CD4-positive, alpha-beta memory T cell (primary cell): ENCODE data around the gene SRA1. TPM values are rescaled to one million over a fixed set of nuclear protein-coding genes. Genes with fewer than 3 reads are reported as not detected.
"Not testable (repeated sequence)": the region's sequence is repeated elsewhere in the genome, so short reads cannot be mapped to it uniquely, and the experiment has no call there.

Experiments used
- CTCF ChIA-PET: fragments of 350-600 bp; sonication (Branson Sonifier 250); formaldehyde crosslinking; loops from one replicate; lab custom pipeline; 2021; ENCODE audit warnings: inconsistent platforms; ENCODE audit not compliant: partially characterized antibody; lab: Charles Lee
- POLR2A ChIA-PET: fragments of 350-600 bp; sonication (Branson Sonifier 250); formaldehyde crosslinking; loops from one replicate; lab custom pipeline; 2021; ENCODE audit not compliant: partially characterized antibody; lab: Charles Lee
- DNase-seq, 5 donors: peaks; one replicate each; pipeline versions ENCODE4 v3.0.0 to v3.0.0-alpha.2; 2020 to 2022; ENCODE audit warnings: mixed read lengths in 1 of 5
- H3K27ac ChIP-seq: one replicate; pipeline ENCODE4 v1.7.0; 2013; ENCODE audit warnings: low read depth, low read length
- H3K27me3 ChIP-seq: 2 replicates; pipeline ENCODE4 v1.7.0; 2013; ENCODE audit warnings: mild to moderate bottlenecking, low read length, moderate library complexity; ENCODE audit not compliant: insufficient read depth
- H3K36me3 ChIP-seq: 2 replicates; pipeline ENCODE4 v1.7.0; 2013; ENCODE audit warnings: mild to moderate bottlenecking, low read length, moderate library complexity; ENCODE audit not compliant: insufficient read depth
- H3K4me1 ChIP-seq: 2 replicates; pipeline ENCODE4 v1.7.0; 2013; ENCODE audit warnings: mild to moderate bottlenecking, low read length, moderate library complexity; ENCODE audit not compliant: insufficient read depth
- H3K4me3 ChIP-seq, 2 donors: one replicate each; pipeline ENCODE4 v1.7.0; 2013; ENCODE audit warnings: low read length in 2 of 2, mild to moderate bottlenecking in 1 of 2
- H3K9me3 ChIP-seq, 2 donors: one replicate each; pipeline ENCODE4 v1.7.0; 2013; ENCODE audit warnings: low read length in 2 of 2, control low read depth in 1 of 2; ENCODE audit not compliant: control insufficient read depth in 1 of 2
- H3K27ac Mint-ChIP-seq, 7 donors: one replicate each; pipeline ENCODE4 v1.8.0; 2020 to 2021; ENCODE audit warnings: mixed read lengths in 7 of 7, mild to moderate bottlenecking in 6 of 7, inconsistent platforms in 3 of 7, moderate library complexity in 3 of 7
- H3K27me3 Mint-ChIP-seq, 2 donors: one replicate each; pipeline ENCODE4 v1.8.0; 2020 to 2021; ENCODE audit warnings: mixed read lengths in 2 of 2
- H3K36me3 Mint-ChIP-seq, 2 donors: one replicate each; pipeline ENCODE4 v1.8.0; 2020 to 2021; ENCODE audit warnings: mixed read lengths in 2 of 2, inconsistent platforms in 1 of 2, mild to moderate bottlenecking in 1 of 2
- H3K4me1 Mint-ChIP-seq, 4 donors: one replicate each; pipeline ENCODE4 v1.8.0; 2020 to 2021; ENCODE audit warnings: mixed read lengths in 4 of 4, mild to moderate bottlenecking in 1 of 4
- H3K4me3 Mint-ChIP-seq, 8 donors: one replicate each; pipeline ENCODE4 v1.8.0; 2020 to 2021; ENCODE audit warnings: mixed read lengths in 8 of 8, mild to moderate bottlenecking in 7 of 8, moderate library complexity in 6 of 8, inconsistent platforms in 3 of 8
- H3K9me3 Mint-ChIP-seq, 8 donors: one replicate each; pipeline ENCODE4 v1.8.0; 2020 to 2021; ENCODE audit warnings: mixed read lengths in 8 of 8, mild to moderate bottlenecking in 5 of 8, inconsistent platforms in 3 of 8, moderate library complexity in 1 of 8
- intact Hi-C: fragments of 100-400 bp; cut with micrococcal nuclease; formaldehyde crosslinking; loops from one replicate; pipeline ENCODE4 v1.15.1; 2023
- polyA plus RNA-seq, 2 donors: library from polyadenylated mRNA; unstranded; fragments of 300-500 nt; fragmentation: Illumina TruSeq; gene quantifications; one replicate each; pipeline ENCODE4 v1.2.3, GENCODE V29; 2021
- total RNA-seq, 2 experiments: library from RNA; stranded (reverse); gene quantifications; one replicate each; pipeline ENCODE4 v1.2.3, GENCODE V29; 2021

Gene SRA1
- total and polyA plus RNA-seq, 4 experiments from 2014 or later: 24.5 to 46.8 (median 31.0) TPM

DNA sequence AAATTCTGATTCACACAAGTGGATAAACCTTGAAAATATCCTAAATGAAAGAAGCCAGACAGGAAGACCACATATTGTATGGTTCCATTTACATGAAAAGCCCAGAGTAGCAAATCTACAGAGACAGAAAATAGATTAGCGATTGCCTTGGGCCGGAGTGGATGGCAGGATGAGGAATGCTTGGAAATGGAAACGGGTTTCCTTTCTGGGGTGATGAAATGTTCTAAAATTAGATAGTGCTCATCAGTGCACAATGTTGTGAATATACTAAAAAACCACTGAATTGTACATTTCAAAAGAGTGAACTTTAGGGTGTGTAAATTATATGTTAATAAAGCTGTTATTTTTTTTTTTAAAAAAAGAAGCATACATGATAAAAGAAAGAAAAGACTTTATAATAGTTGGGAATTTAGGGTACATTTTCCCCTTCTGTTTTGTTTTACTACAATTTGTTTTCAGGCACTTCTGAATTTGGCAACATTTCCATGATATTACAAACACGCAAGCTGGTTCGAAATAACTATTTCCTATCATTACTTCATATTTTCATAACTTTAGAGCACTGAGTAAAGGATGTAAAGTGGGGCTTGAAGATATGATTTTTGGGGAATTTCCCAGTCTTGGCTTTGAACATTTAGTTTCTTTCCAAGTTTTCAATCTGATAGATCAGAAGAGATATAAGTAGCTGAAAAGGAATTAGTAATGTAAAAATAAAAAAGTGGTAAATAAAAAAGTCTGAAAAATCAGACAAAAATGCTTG, 31.2 kb upstream of the SRA1 start:
- H3K27ac ChIP-seq: no peak overlapping the region
- CTCF ChIA-PET: interaction anchor here (1.1 to 1.8 kb wide), 2 partner anchors 9 to 42 kb away, joined by 3 to 4 read pairs; no protein-coding TSS in a partner anchor

DNA sequence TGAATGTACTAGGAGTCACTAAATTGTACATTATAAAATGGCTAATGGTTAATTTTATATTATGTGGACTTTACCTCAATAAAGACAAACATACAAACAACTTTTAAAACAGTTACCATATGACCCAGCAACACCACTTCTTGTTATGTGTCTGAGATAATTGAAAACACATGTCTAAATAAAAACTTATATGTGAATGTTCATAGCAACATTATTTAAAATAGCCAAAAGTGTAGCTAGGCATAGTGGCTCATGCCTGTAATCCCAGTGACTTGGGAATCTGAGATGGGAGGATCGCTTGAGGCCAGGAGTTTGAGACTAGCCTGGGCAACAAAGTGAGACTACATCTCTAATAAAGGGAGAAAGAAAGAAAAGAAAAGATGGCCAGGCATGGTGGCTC, 30.2 kb upstream of the SRA1 start:
- ChIA-PET CTCF (interaction anchor here (1.1 kb wide), 1 partner anchor 41 kb away, joined by 3 read pairs; no protein-coding TSS in a partner anchor), POLR2A (no interaction called here)

More for the DNA sequence above, 31.2 kb upstream of the SRA1 start:
- Histone ChIP-seq H3K4me1 (no peaks in the 10 kb centered on the region), H3K9me3 (no peaks in the 10 kb centered on the region), H3K27me3 (no peaks in the 10 kb centered on the region), H3K4me3 (no peak overlapping the region), H3K36me3 (no peaks in the 10 kb centered on the region)
- POLR2A ChIA-PET: no interaction called here
- H3K4me3 Mint-ChIP-seq: no peak overlapping the region
- H3K9me3 Mint-ChIP-seq: peaks cover 0 to 5% (median under 1%) of the 10 kb centered on the region in 8 donors
- H3K36me3 Mint-ChIP-seq: no peaks in the 10 kb centered on the region
- DNase-seq: no peak
- H3K27me3 Mint-ChIP-seq: no peaks in the 10 kb centered on the region
- H3K4me1 Mint-ChIP-seq: no peaks in the 10 kb centered on the region
- no peak overlapping the region for H3K27ac Mint-ChIP-seq
- intact Hi-C loops: no loop called here

DNA sequence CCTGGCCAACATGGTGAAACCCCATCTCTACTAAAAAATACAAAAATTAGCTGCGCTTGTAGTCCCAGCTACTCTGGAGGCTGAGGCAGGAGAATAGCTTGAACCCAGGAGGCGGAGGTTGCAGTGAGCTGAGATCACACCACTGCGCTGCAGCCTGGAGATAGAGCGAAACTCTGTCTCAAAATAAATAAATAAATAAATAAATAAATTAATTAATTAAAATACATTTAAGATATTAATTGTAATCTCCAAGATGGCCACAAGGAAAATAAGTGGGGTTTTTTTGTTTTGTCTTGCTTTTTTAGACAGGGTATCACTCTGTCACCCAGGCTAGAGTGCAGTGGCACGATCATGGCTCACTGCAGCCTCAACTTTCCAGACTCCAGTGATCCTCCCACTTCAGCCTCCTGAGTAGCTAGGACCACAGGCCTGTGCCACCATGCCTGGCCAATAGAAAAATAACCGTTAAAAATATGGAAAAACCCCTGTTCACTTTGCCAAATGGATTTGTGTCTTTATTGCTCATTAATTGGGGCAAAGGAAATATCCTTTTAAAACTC, 22.0 kb upstream of the SRA1 start:
- H3K4me1 ChIP-seq, H3K27me3 ChIP-seq, H3K36me3 ChIP-seq, H3K9me3 ChIP-seq, H3K27ac Mint-ChIP-seq, H3K36me3 Mint-ChIP-seq, H3K4me1 Mint-ChIP-seq, H3K27ac ChIP-seq, H3K4me3 ChIP-seq, H3K4me3 Mint-ChIP-seq, H3K27me3 Mint-ChIP-seq, intact Hi-C loops, POLR2A ChIA-PET, DNase-seq: not testable (repeated sequence)
- CTCF ChIA-PET: interaction anchor here (1.9 kb wide), 1 partner anchor 10 kb away, joined by 4 read pairs; no protein-coding TSS in a partner anchor
- peaks cover 0 to 10% (median 4%) of the 10 kb centered on the region in 8 donors for H3K9me3 Mint-ChIP-seq

More for the DNA sequence above, 30.2 kb upstream of the SRA1 start:
- intact Hi-C loops: no loop called here
- Mint-ChIP-seq H3K4me3 (no peak overlapping the region), H3K36me3 (no peaks in the 10 kb centered on the region), H3K27ac (no peak overlapping the region), H3K9me3 (peaks cover 0 to 10% (median 4%) of the 10 kb centered on the region in 8 donors), H3K4me1 (no peaks in the 10 kb centered on the region), H3K27me3 (no peaks in the 10 kb centered on the region)
- Histone ChIP-seq H3K9me3 (no peaks in the 10 kb centered on the region), H3K4me3 (no peak overlapping the region), H3K27ac (no peak overlapping the region), H3K4me1 (no peaks in the 10 kb centered on the region), H3K36me3 (no peaks in the 10 kb centered on the region), H3K27me3 (no peaks in the 10 kb centered on the region)
- DNase-seq: no peak

DNA sequence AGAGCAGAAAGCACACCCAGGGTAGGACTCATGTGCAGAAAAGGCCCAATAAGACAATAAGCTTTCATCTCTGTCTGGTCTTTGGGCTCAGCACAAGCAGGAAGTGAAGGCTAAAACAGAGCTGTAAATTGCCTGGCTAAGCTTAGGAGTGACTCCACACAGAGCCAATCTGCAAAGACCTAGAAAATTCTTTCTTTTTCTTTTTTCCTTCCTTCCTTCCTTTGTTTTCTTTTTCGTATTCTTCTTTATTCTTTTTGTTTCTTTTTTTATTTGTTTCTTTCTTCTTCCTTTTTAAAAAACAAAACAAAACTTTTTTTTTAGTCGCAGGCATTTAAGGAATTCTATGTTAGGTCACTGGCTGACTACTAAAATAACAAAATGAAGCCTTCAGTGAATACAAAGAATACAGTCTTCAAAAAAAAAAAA, 19.5 kb upstream of the SRA1 start:
- ChIA-PET CTCF (no interaction called here), POLR2A (no interaction called here)
- H3K27me3 Mint-ChIP-seq: peaks cover 0 to 1% of the 10 kb centered on the region in 2 donors
- no peak overlapping the region for H3K4me3 ChIP-seq
- H3K4me1 Mint-ChIP-seq: no peaks in the 10 kb centered on the region
- H3K27ac ChIP-seq: no peak overlapping the region
- intact Hi-C loops: no loop called here
- peaks cover 3 to 5% of the 10 kb centered on the region in 2 donors for H3K36me3 Mint-ChIP-seq
- no peaks in the 10 kb centered on the region for H3K9me3 Mint-ChIP-seq
- peak overlapping the region in 2 of 7 donors; percentile 22 to 25 for H3K27ac Mint-ChIP-seq
- no peaks in the 10 kb centered on the region for H3K36me3 ChIP-seq
- no peak for DNase-seq
- H3K9me3 ChIP-seq: no peaks in the 10 kb centered on the region
- H3K27me3 ChIP-seq: no peaks in the 10 kb centered on the region
- H3K4me3 Mint-ChIP-seq: no peak overlapping the region
- H3K4me1 ChIP-seq: no peaks in the 10 kb centered on the region

DNA sequence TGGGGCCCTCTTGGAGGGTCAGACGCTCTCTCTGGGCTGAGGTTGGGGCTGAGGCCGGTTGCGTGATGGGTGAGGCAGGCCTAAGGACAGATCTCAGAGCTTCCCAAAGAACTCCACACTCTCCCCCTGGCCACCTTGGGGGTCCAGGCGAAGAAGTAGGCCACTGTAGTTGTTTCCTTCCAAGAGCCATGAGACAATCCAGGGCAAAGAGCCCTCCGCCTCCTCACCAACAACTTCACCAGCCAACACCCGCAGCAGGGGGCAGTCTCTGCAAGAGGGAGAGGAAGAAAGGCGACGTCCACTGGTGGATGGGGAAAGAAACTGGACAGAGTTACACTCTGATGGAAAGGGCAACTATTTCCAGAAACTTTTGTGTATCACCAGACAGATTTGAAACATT, 18.0 kb upstream of the SRA1 start:
- no peak for DNase-seq
- Histone ChIP-seq H3K4me1 (no peaks in the 10 kb centered on the region), H3K36me3 (no peaks in the 10 kb centered on the region), H3K27ac (no peak overlapping the region), H3K4me3 (no peak overlapping the region), H3K27me3 (no peaks in the 10 kb centered on the region), H3K9me3 (no peaks in the 10 kb centered on the region)
- Mint-ChIP-seq H3K36me3 (peaks cover 5 to 10% of the 10 kb centered on the region in 2 donors), H3K27me3 (no peaks in the 10 kb centered on the region), H3K9me3 (no peaks in the 10 kb centered on the region), H3K4me1 (peaks cover 0 to 2% (median under 1%) of the 10 kb centered on the region in 4 donors), H3K27ac (no peak overlapping the region), H3K4me3 (no peak overlapping the region)
- CTCF ChIA-PET: interaction anchor here (1.1 to 2.4 kb wide), 3 partner anchors 22 to 61 kb away, joined by 3 to 7 read pairs (median 4); no protein-coding TSS in a partner anchor
- POLR2A ChIA-PET: interaction anchor here (0.6 kb wide), 1 partner anchor 976 kb away, joined by 3 read pairs; no protein-coding TSS in a partner anchor
- intact Hi-C loops: no loop called here

DNA sequence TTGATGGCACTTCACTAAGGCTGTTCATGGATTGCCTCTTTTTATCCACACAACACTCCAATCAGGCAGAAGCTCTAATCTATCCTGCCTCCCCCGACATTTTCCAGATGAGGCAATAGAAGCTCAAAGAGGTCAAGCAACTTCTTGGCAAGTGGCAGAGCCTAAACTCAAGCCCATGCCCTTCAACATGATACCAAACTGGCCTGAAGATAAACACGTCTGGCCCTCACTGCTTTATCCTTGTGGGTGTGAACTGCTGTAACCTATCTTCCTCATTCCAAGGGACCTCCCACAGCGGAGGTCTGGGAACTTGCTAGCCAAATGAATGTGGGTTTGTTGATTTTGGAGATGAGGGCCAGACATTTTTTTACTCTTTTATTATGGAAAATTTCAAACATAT, 16.9 kb upstream of the SRA1 start:
- CTCF ChIA-PET: interaction anchor here (1.3 to 2.4 kb wide), 3 partner anchors 21 to 64 kb away, joined by 3 to 7 read pairs (median 4); no protein-coding TSS in a partner anchor
- no peaks in the 10 kb centered on the region for H3K36me3 ChIP-seq
- no peak overlapping the region for H3K4me3 Mint-ChIP-seq
- peaks cover 8% of the 10 kb centered on the region for H3K4me1 ChIP-seq
- POLR2A ChIA-PET: no interaction called here
- H3K27ac Mint-ChIP-seq: peak overlapping the region in 1 of 7 donors; percentile 16
- no peaks in the 10 kb centered on the region for H3K27me3 ChIP-seq
- H3K36me3 Mint-ChIP-seq: peaks cover 5 to 14% of the 10 kb centered on the region in 2 donors
- intact Hi-C loops: no loop called here
- no peak overlapping the region for H3K4me3 ChIP-seq
- no peak overlapping the region for H3K27ac ChIP-seq
- no peak for DNase-seq
- no peaks in the 10 kb centered on the region for H3K9me3 ChIP-seq
- H3K27me3 Mint-ChIP-seq: no peaks in the 10 kb centered on the region
- H3K4me1 Mint-ChIP-seq: peaks cover 0 to 13% (median 7%) of the 10 kb centered on the region in 4 donors
- no peaks in the 10 kb centered on the region for H3K9me3 Mint-ChIP-seq

DNA sequence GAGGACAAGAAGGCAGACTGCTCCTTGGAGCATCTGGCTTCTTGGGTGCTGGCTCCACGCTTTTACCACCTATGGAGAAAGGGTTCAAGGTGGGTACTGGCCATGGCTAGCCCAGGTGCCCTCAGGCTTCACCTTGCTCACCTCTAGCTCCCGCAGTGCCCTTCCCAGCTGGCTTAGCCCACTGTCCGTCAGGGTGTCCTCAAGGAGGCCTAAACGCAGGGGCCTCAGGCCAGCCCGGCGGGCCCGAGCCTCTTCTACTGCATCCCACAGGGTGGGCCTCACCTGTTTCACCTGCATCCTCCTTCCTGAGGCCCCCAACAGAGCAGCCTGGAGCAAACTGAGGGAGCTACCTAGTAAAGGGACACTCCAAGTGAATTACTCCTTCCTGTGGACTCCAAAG, 16.4 kb upstream of the SRA1 start:
- H3K4me3 Mint-ChIP-seq: no peak overlapping the region
- CTCF ChIA-PET: interaction anchor here (1.3 to 2.4 kb wide), 3 partner anchors 21 to 65 kb away, joined by 3 to 7 read pairs (median 4); no protein-coding TSS in a partner anchor
- no peak overlapping the region for H3K27ac ChIP-seq
- H3K9me3 Mint-ChIP-seq: no peaks in the 10 kb centered on the region
- POLR2A ChIA-PET: interaction anchor here (0.8 kb wide), 1 partner anchor 8 kb away, joined by 3 read pairs; no protein-coding TSS in a partner anchor
- H3K4me3 ChIP-seq: no peak overlapping the region
- H3K9me3 ChIP-seq: no peaks in the 10 kb centered on the region
- peak overlapping the region in 1 of 7 donors; percentile 16 for H3K27ac Mint-ChIP-seq
- intact Hi-C loops: no loop called here
- peaks cover 4 to 18% (median 12%) of the 10 kb centered on the region in 4 donors for H3K4me1 Mint-ChIP-seq
- DNase-seq: no peak
- no peaks in the 10 kb centered on the region for H3K36me3 ChIP-seq
- H3K27me3 ChIP-seq: no peaks in the 10 kb centered on the region
- H3K27me3 Mint-ChIP-seq: no peaks in the 10 kb centered on the region
- H3K4me1 ChIP-seq: peaks cover 13% of the 10 kb centered on the region
- H3K36me3 Mint-ChIP-seq: peaks cover 7 to 18% of the 10 kb centered on the region in 2 donors
